Measurements from ENCODE around the gene RANBP9. TPM values are rescaled to one million over a fixed set of nuclear protein-coding genes. Genes with fewer than 3 reads are reported as not detected.

Gene RANBP9
- total RNA-seq, 1 donor = 25.5 TPM

GRCh38 chr6:13712599-13712898 lies 914 bp upstream of the RANBP9 start:
- DNase-seq (ENCODE audit: low read depth) = no peak

GRCh38 chr6:13711324-13711732 lies 307 bp downstream of the RANBP9 start:
- TF ChIP-seq, protein P1, sequence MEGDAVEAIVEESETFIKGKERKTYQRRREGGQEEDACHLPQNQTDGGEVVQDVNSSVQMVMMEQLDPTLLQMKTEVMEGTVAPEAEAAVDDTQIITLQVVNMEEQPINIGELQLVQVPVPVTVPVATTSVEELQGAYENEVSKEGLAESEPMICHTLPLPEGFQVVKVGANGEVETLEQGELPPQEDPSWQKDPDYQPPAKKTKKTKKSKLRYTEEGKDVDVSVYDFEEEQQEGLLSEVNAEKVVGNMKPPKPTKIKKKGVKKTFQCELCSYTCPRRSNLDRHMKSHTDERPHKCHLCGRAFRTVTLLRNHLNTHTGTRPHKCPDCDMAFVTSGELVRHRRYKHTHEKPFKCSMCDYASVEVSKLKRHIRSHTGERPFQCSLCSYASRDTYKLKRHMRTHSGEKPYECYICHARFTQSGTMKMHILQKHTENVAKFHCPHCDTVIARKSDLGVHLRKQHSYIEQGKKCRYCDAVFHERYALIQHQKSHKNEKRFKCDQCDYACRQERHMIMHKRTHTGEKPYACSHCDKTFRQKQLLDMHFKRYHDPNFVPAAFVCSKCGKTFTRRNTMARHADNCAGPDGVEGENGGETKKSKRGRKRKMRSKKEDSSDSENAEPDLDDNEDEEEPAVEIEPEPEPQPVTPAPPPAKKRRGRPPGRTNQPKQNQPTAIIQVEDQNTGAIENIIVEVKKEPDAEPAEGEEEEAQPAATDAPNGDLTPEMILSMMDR (IDR thresholded peaks at IDR 0.05; ENCODE audit: insufficient read depth, low read depth, low read length) = no peak
- H3K4me3 ChIP-seq (ENCODE audit: low read depth, low read length) = peak overlapping the region; percentile 92
- DNase-seq (ENCODE audit: low read depth) = peak; percentile 59

More at GRCh38 chr6:13712599-13712898, 914 bp upstream of the RANBP9 start:
- TF ChIP-seq, protein P1 (IDR thresholded peaks at IDR 0.05; ENCODE audit: insufficient read depth, low read depth, low read length) = no peak
- peak overlapping the region; percentile 65 for H3K4me3 ChIP-seq (ENCODE audit: low read depth, low read length)

DNA sequence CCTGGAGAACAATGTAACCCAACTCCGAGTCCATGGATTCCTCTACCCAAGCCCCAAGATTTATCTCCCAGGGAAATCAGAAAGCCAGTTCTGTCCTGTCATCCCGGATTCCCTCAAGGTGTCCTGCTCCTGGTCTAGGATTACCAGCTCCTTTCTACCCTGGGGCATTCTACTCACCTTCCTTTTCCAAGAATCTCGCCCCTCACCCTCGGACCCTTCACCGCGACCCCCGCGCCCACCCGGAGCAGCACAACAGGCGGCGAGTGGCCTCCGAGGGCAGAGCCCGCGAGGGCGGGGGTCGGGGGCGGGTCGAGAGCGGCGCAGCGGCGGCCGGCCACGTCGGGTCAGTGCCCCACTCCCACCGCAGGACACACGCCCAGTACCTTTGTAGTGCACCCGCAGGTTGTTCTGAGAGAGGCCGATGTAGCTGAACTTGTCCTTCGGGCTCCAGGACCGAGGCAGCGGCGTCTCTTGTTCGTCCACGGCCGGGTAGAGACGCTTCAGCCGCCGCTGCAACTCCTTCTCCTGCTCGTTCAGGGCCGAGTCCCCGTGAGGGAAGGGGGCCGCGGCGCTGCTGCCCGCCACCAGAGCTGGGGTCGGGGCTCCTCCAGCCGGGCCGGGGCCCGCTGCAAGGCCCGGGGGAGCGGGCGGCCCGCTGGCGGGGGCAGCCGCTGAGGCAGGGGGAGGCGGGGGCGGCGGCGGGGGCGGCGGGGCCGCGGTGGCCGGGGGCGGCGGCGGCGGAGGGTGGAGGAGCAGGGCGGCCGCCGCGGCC lies 897 bp downstream of the RANBP9 start:
- TF ChIP-seq, protein P1 (IDR thresholded peaks at IDR 0.05; ENCODE audit: insufficient read depth, low read depth, low read length) = no peak
- no peak for DNase-seq (ENCODE audit: low read depth)
- H3K4me3 ChIP-seq (ENCODE audit: low read depth, low read length) = peak overlapping the region; percentile 92

GRCh38 chr6:13709689-13710551 lies 1.7 kb downstream of the RANBP9 start:
- TF ChIP-seq, protein P1 (IDR thresholded peaks at IDR 0.05; ENCODE audit: insufficient read depth, low read depth, low read length) = no peak
- peak overlapping the region; percentile 92 for H3K4me3 ChIP-seq (ENCODE audit: low read depth, low read length)
- peak; percentile 72 for DNase-seq (ENCODE audit: low read depth)

DNA sequence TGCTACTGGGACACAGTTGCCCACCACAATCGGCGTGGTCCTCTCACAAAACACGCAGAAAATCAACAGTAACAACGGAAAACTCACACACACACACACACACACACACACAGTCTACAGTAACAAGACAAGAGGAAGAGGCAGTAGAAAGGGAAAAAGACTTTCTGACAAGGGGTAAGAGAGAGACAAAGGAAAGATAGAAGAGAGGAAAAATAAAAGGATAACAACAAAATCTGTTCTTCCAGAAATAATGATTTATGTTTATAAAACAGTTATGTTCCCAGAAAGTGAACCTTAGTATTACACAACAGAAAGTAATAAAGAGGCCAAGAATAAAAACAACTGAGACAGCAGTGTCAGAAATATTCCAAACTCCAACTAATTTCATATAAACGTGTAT lies 2.9 kb downstream of the RANBP9 start:
- TF ChIP-seq, protein P1 (IDR thresholded peaks at IDR 0.05; ENCODE audit: insufficient read depth, low read depth, low read length) = no peak
- peak overlapping the region; percentile 92 for H3K4me3 ChIP-seq (ENCODE audit: low read depth, low read length)
- peak; percentile 44 for DNase-seq (ENCODE audit: low read depth)

DNA sequence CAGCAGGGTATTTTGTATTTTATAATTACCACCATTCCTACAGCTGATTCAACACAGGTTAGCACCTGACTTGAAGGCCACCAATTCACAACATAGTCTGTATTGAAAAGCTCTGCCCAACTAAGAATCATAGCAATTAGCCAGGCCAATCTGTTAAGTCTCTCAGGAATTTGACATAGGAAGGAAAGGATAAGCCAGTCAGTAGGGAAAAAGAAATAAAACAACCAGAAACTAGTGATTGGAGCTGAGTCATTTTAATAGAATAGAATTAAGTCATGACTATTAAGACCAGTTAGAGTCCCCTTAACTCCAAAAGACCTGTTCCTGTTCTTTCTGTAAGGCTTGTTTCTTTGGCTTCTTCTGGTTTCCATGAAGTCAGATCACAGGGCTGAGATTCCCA lies 8.1 kb downstream of the RANBP9 start:
- TF ChIP-seq, protein P1 (IDR thresholded peaks at IDR 0.05; ENCODE audit: insufficient read depth, low read depth, low read length) = no peak
- H3K4me3 ChIP-seq (ENCODE audit: low read depth, low read length) = no peak overlapping the region
- DNase-seq (ENCODE audit: low read depth) = no peak

All from fibroblast of villous mesenchyme (primary cell).